GM18502 (cell line): ENCODE data around the gene TMED9.
"Not testable (repeated sequence)": the region's sequence is repeated elsewhere in the genome, so short reads cannot be mapped to it uniquely, and the experiment has no call there.

Source experiments
- ATAC-seq: cut with Tn5 transposase; IDR thresholded peaks from one replicate; pipeline ENCODE4 v1.9.1; 2021; ENCODE audit warnings: mild to moderate bottlenecking; ENCODE audit not compliant: unreplicated experiment, poor library complexity

The TMED9 gene

DNA sequence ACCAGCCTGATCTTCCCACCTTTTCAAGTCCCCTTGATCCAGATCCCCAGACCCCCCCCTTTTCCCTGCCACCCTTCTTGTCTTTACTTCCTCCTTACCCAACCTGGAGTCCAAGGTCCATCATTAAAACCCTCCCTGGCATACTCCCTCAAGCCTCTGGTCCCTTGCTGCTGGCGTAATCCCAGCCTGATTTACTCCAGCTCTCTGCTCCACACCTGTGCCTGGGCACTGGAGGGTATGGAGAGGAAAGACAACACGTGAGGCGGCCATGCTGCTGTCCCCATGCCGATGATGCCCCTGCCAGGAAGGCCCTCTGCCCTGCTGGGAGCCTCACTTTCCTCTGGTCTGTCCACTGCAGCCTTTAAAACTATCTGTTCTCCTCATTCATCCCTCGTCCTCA, 13.1 kb downstream of the TMED9 start:
- no peak for ATAC-seq

DNA sequence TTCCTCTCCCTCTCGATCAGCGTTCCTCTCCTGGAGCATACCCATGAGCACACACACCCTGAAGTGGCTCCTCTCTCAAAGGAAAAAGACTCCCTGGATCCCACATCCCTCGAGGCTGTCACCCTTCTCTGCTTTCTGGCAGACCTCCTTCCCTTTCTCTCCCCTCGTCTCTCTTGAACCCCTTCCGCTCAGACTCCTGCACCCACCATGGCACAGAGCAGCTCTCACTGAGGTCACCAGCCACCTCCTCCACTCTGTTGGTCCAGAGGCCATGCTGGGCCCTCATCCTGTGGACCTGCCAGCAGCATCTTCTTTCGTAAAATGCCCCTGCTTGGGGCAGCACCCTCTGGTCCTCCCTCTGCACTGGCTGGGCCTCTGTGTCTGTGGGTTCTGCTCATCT, 13.7 kb downstream of the TMED9 start:
- no peak for ATAC-seq

DNA sequence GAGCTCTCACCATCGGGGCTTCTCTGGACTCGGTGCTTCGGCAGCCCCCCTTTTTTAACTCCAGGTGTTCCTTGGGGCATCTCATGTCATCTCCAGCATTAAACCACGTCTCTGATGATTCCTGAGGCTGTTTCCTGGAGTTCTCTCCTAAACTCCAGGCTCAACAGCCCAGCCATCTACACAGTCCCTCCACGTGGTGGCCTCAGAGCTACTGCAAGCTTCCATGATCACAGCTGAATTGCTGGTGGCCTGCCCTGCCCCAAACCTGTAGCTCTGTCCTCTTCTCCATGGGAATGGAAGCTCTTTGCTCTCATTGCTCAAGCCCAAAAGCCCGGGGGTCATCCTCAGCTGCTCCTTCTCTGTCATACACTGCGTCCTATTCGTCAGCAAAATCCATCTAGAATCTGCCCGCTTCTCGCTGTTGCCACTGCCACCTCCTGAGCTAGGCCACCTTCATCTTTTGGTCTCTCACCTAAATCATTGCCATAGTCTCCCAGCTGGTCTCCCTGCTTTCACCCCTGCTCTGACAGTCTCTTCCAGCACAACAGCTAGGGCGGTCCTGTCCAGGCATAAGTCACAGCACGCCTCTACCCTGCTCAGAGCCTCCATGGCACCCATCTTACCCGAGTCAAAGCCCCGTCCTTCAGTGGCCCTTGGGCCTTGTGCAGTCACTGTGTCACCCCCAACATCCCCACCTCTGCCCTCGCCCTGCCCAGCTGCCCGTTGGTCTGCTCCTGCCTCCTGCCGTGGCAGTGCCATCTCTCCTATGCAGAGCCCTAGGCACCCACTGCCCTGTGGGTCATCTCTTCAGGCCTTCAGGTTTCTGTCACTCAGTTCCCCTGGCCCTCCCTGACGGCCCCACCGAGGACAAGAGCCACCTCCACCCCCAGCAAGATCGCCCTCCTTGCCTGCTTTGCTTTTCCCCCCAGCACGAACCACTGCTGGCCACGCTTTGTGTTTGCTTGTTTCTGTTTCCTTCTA, 14.4 kb downstream of the TMED9 start:
- no peak for ATAC-seq

DNA sequence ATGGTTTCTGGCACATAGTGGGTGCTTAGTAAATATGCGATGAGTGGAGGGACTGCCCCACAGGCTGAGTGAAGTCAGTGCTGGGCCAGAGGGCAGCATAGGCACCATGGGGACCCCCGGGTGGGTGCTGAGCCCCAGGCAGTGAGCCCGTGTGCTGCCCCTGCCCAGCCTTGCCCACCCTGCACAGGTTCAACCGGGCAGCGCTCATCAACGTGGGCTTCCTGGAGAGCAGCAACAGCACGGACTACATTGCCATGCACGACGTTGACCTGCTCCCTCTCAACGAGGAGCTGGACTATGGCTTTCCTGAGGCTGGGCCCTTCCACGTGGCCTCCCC, 15.1 kb downstream of the TMED9 start:
- no peak for ATAC-seq

DNA sequence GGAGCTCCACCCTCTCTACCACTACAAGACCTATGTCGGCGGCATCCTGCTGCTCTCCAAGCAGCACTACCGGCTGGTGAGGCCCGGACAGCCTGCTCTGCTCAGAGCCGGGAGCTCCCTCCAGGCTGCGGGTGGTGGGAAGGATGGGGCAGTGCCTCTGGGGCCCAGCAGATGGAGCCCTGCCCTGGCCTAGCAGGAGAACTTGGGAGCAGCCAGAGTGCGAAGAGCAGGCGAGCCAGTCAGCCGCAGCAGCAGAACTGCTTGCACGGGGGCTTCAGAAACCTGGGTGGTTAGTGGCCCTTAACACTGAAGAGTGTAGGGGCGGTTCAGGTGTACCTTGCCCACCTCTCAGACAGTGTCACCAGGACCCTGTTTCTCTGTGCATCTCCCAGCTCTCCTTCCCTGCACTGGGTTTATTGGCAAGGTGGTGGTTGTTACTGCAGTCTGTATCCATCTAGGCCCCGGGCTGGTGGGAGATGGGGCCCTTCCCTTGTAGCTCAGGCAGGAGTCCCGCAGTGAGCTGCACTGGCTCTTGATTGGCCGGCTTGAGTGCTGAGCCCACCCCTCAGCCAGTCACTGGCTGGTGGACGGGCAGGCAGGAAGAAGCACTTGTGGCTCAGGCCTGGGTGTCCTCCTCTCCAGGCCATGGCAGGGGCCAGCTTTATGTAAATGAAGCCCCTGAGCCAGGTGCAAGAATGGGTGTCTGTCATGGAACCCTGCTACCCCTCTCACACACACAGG, 15.6 kb downstream of the TMED9 start:
- ATAC-seq: no peak

DNA sequence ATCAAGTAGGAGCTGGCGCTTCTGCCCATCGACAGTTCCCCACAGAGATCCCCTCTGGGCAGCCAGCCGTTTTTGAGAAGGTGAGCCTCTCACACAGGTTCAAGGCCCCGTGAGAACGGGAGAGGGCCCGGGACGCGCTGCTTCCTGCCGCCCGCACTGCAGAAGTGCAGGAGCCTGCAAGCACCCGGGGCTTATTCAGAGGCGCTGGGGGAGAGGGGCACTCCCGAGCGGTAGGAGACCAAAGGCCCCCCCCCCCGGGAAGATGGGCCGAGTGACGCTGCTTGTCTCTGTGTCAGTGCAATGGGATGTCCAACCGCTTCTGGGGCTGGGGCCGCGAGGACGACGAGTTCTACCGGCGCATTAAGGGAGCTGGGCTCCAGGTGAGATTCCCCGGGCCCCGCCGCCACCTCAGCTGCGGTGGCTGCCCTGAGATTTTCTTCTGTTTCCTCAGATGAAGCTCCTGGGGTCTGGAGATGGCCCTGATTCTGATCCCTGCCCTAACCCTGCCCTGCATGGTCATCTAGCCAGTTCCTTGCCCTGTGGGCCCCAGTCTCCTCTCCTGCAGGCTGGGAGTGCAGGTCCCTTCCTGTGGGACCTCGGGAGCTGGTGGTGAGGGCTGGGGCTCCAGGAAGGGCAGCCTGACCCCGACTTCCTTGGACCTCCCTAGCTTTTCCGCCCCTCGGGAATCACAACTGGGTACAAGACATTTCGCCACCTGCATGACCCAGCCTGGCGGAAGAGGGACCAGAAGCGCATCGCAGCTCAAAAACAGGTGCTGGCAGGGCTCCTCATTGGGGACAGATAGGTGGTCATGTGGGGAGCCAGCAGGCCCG, 16.5 kb downstream of the TMED9 start:
- no peak for ATAC-seq

DNA sequence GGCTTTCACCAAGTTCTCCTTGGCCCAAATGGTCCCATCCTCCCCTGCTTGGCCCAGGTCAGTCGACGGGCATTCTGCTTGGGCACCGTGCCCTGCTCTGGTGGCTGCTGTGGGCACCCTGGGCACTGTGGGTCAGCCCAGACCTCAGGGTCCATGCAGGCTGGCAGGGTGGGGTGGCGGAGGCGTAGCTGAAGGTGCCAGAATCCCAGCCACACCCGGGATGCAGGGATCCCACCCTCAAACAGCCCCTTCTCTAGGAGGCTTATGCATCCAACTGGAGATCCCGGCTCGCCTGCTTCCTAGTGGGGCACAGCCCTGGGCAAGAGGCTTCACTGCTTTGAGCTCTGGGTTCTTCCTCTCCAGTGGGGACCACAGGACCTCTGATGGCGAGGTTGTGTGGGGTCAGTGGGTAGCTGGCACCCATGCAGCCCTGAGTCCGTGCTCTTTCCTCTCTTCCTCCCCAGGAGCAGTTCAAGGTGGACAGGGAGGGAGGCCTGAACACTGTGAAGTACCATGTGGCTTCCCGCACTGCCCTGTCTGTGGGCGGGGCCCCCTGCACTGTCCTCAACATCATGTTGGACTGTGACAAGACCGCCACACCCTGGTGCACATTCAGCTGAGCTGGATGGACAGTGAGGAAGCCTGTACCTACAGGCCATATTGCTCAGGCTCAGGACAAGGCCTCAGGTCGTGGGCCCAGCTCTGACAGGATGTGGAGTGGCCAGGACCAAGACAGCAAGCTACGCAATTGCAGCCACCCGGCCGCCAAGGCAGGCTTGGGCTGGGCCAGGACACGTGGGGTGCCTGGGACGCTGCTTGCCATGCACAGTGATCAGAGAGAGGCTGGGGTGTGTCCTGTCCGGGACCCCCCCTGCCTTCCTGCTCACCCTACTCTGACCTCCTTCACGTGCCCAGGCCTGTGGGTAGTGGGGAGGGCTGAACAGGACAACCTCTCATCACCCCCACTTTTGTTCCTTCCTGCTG, 17.4 kb downstream of the TMED9 start:
- ATAC-seq: no peak

DNA sequence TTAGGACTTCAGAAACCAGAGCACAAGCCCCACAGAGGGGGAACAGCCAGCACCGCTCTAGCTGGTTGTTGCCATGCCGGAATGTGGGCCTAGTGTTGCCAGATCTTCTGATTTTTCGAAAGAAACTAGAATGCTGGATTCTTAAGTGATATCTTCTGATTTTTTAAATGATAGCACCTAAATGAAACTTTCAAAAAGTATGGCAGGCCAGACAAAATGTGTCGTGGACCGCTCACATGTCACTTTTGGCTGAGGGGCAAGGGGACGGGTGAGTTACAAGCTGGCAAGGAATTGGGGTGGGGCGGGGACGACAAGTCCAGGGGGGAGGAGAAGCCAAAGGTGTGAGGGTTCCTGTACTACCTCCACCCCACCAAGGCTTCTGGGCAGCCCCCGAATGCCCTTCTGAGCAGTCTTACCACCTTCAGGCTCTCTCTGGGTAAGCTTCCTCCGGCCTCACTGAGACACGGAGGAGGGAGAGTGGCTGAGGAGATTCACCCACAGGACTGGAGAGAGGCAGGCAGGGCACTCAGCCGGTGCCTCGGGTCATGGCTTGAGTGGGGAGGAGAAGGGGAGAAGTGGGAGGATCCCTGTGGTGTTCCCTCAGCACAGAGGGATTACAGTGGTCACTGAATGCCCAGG, 18.2 kb downstream of the TMED9 start:
- no peak for ATAC-seq

DNA sequence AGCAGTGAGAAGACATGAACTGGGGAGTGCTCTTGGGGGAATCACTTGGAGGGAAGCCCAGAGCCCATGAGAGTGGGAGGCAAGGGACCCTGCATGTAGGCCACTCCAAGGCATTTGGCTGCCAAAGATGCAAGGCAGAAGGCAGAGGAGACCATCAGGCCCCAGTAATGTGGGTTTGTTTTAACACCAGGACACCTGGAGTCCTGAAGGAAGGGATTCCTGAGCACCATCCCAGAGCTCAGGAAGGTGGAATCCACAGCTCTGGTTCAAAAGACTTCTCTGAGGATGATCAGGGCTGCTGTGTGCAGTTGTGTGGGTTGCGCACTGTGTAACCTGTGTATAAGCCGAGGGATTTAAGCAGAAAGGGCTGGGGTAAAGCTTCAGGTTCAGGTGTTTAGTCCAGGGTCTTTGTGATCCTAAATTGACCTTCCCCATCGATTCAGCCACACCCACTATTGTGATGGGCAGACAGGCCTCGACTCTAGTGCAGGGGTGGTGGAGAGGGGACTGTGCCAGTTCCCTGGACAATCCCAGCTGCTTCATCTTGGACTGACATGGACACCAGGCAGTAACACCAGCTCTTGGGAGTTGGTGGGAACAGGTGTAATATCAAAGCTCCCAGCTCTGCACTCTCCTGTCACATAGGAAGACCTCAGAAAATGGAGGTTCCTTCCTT, 18.9 kb downstream of the TMED9 start:
- ATAC-seq: no peak

DNA sequence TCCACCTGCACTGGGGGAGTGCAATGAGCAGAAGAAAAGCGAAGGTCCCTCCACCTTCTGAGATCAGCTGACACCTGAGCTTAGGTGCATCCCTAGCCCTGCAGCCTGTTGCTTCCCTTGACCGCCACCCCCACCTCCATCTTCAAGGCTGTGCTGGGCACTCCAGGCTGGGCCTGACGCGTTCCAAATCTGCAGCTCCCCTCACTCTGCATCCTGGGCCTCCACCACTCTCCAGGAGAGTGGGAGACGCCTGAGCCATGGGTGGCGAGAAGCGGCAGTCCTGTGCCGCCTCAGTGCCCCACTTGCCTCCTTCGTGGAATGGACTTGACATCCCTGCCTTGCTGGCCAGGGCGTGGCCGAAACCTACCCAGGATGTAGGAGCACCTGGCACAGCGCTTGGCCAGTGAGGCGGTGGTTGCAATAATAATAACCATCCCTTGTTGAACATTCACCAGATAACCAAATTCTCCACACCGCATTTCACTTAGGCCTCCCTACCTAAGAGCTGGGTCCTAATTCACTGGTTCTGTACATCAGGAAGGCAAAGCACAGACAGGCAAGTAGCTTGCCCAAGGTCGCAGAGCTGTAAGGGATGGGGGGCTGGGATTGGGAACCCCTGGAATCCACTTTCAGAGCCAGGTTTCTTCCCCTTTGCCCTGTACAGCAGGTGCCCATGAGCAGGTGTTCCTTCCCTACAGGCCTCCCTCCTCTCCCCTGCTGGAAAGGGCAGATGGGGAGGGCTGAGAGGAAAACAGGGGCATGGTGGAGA, 19.6 kb downstream of the TMED9 start:
- no peak for ATAC-seq

DNA sequence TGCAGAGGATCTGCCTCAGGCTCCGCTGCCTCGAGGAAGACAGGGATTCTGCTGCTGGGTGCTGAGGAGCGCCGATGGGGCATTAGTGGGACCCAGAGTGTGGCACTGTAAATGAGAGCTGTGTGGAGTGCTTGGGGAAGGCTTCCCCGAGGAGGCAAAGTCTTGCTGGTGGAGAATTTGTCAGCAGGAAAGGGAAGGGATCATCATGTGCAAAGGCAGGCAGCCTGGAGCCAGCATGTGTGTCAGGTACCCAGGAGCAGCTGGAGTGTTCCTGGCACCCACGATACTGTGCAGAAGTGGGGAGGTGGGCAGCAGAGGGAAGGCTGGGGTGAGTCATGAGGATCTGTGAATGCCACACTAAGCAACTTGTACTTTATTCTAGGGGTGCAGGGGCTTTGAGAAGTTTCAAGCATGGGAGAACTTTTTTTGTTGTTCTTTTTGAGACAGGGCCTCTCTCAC, 20.2 kb downstream of the TMED9 start:
- no peak for ATAC-seq

DNA sequence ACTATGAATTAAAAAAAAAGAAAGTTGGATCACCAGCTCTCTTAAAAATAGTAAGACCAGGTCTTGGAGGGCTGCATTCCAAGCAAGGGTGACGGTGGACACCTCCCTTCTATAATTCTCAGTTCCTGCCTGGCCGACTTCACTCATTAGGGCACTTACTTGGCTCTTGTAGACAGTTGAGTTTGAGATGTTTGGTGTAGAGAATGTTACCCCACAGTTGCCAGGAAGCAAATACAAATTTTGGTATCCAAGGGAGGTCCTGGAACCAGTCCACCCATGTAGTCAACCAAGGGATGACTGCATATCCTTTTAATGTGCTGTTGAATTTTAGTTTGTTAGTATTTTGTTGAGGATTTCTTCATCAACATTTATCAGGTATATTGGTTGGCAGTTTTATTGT, 28.6 kb downstream of the TMED9 start:
- ATAC-seq: no peak

DNA sequence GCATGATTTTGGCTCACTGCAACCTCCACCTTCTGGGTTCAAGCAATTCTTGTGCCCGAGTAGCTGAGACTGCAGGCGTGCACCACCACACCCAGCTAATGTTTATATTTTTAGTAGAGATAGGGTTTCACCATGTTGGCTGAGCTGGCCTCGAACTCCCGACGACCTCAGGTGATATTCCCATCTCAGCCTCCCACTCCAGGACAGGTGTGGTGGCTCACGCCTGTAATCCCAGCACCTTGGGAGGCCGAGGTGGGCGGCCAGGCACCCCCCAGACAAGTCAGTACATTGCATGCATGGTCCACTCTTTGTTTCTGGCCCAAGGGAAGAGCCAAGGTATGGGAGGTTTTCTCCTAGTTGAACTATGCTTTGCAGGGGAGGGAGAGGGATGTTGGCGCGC, 32.2 kb downstream of the TMED9 start:
- not testable (repeated sequence) for ATAC-seq

DNA sequence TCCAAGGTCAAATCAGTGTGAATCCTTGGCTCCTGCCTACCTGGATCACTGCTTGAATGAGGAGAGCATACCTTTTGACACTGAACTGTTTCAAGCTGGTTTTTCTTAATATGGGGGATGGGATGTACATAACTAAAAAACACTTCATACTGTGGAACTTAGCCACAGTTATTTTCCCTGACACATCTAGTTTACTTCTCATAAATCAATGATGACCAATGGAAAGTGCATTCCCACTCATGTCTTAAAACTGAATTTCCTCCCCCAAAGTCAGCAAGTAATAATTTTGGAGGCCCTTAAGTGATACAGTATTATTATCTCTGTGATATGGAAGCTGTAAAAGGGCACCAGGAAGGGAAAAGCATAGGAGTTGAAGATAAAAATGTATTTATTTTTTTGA, 38.2 kb downstream of the TMED9 start:
- ATAC-seq: not testable (repeated sequence)

DNA sequence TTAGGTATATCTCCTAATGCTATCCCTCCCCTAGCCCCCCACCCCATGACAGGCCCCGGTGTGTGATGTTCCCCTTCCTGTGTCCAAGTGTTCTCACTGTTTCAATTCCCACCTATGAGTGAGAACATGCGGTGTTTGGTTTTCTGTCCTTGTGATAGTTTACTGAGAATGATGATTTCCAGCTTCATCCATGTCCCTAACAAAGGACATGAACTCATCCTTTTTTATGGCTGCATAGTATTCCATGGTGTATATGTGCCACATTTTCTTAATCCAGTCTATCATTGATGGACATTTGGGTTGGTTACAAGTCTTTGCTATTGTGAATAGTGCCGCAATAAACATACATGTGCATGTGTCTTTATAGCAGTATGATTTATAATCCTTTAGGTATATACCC, 42.9 kb downstream of the TMED9 start:
- ATAC-seq: not testable (repeated sequence)

DNA sequence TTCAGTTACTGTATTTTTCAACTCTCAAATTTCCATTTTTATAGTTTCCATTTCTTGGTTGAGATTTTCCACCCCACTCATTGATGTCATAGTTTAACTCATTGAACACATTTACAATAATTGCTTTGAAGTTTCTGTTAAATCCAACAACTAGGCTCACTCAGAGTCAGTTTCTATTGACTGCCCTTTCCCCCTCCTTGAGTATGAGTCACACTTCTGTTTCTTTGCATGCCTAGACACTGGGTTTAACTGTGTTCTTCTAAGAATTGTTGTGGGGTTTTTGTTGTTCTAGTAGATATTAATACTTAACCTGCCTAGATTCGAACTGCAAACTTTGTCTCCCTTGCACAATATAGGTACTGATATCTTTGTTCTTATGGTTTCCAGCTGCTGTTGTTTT, 53.5 kb downstream of the TMED9 start:
- ATAC-seq: not testable (repeated sequence)
